ENCODE measurements around the gene RBMX.
"Not testable (repeated sequence)": the region's sequence is repeated elsewhere in the genome, so short reads cannot be mapped to it uniquely, and the experiment has no call there.

The RBMX gene

GRCh38 chrX:136879001-136879687 is 1.4 kb downstream of the RBMX start:
- no peak for DNase-seq (ENCODE audit: low read depth in 1 of 2, low spot score in 1 of 2)

- DNase-seq (ENCODE audit: low read depth in 1 of 2, low spot score in 1 of 2) = no peak
Observed at GRCh38 chrX:136878423-136878822, 2.1 kb downstream of the RBMX start.

GRCh38 chrX:136874114-136874513 is 6.4 kb downstream of the RBMX start:
- not testable (repeated sequence) for DNase-seq (ENCODE audit: low read depth in 1 of 2, low spot score in 1 of 2)

- DNase-seq (ENCODE audit: low read depth in 1 of 2, low spot score in 1 of 2) = not testable (repeated sequence)
Observed at GRCh38 chrX:136873210-136873609, 7.3 kb downstream of the RBMX start.

GRCh38 chrX:136872091-136872700 is 8.3 kb downstream of the RBMX start:
- DNase-seq (ENCODE audit: low read depth in 1 of 2, low spot score in 1 of 2) = no peak

GRCh38 chrX:136870064-136870463 is 10.5 kb downstream of the RBMX start:
- no peak for DNase-seq (ENCODE audit: low read depth in 1 of 2, low spot score in 1 of 2)

- DNase-seq (ENCODE audit: low read depth in 1 of 2, low spot score in 1 of 2) = no peak
Observed at GRCh38 chrX:136868283-136869055, 12.1 kb downstream of the RBMX start.

- DNase-seq (ENCODE audit: low read depth in 1 of 2, low spot score in 1 of 2) = no peak
Observed at GRCh38 chrX:136867518-136867917, 13.0 kb downstream of the RBMX start.

- no peak for DNase-seq (ENCODE audit: low read depth in 1 of 2, low spot score in 1 of 2)
Observed at GRCh38 chrX:136867096-136867491, 13.4 kb downstream of the RBMX start.

GRCh38 chrX:136866337-136867095 is 14.0 kb downstream of the RBMX start:
- no peak for DNase-seq (ENCODE audit: low read depth in 1 of 2, low spot score in 1 of 2)

GRCh38 chrX:136865270-136866158 is 15.0 kb downstream of the RBMX start:
- no peak for DNase-seq (ENCODE audit: low read depth in 1 of 2, low spot score in 1 of 2)

- DNase-seq (ENCODE audit: low read depth in 1 of 2, low spot score in 1 of 2) = no peak
Observed at GRCh38 chrX:136863826-136864225, 16.7 kb downstream of the RBMX start.

GRCh38 chrX:136862546-136862945 is 18.0 kb downstream of the RBMX start:
- DNase-seq (ENCODE audit: low read depth in 1 of 2, low spot score in 1 of 2) = no peak

GRCh38 chrX:136861877-136862276 is 18.6 kb downstream of the RBMX start:
- no peak for DNase-seq (ENCODE audit: low read depth in 1 of 2, low spot score in 1 of 2)

GRCh38 chrX:136858007-136858756 is 22.3 kb downstream of the RBMX start:
- no peak for DNase-seq (ENCODE audit: low read depth in 1 of 2, low spot score in 1 of 2)

GRCh38 chrX:136856551-136856950 is 24.0 kb downstream of the RBMX start:
- no peak for DNase-seq (ENCODE audit: low read depth in 1 of 2, low spot score in 1 of 2)

- DNase-seq (ENCODE audit: low read depth in 1 of 2, low spot score in 1 of 2) = no peak
Observed at GRCh38 chrX:136856050-136856449, 24.5 kb downstream of the RBMX start.

GRCh38 chrX:136851526-136851925 is 29.0 kb downstream of the RBMX start:
- DNase-seq (ENCODE audit: low read depth in 1 of 2, low spot score in 1 of 2) = no peak

- no peak for DNase-seq (ENCODE audit: low read depth in 1 of 2, low spot score in 1 of 2)
Observed at GRCh38 chrX:136850441-136851175, 29.9 kb downstream of the RBMX start.

Measured in activated CD4-positive, alpha-beta T cell treated with anti-CD3 and anti-CD28 coated beads, Interleukin-2, amount 50 U/mL, for 24 hours (primary cell).